SK-N-SH (cell line): Measurements from ENCODE around the gene TP73. TPM values are rescaled to one million over a fixed set of nuclear protein-coding genes. Genes with fewer than 3 reads are reported as not detected.
"Not testable (repeated sequence)": the region's sequence is repeated elsewhere in the genome, so short reads cannot be mapped to it uniquely, and the experiment has no call there.

ENCODE experiments used
- CTCF ChIA-PET: fragments of 300-600, 350-600 bp; formaldehyde crosslinking; extraction: SDS; loops from one replicate; lab custom pipeline; 2021; lab: Yijun Ruan, JAX
- POLR2A ChIA-PET: fragments of 350-600 bp; sonication (Branson Sonifier 250); formaldehyde crosslinking; extraction: SDS; loops from one replicate; lab custom pipeline; 2020; ENCODE audit warnings: antibody characterized with exemption, inconsistent platforms; lab: Yijun Ruan, JAX
- DNase-seq: peaks from one replicate; pipeline ENCODE4 v3.0.0; 2012
- H2AFZ ChIP-seq: fragments of 200-600 bp; sonication (generic); 2 replicates; pipeline ENCODE4 v1.8.1; 2016; ENCODE audit warnings: antibody characterized with exemption, mild to moderate bottlenecking, low read depth
- H3F3A ChIP-seq: fragments of 200-600 bp; sonication (generic); replicated peaks from 2 replicates; pipeline ENCODE3; 2016; ENCODE audit warnings: antibody characterized with exemption, mild to moderate bottlenecking; ENCODE audit not compliant: insufficient read depth
- H3K27ac ChIP-seq, 2 experiments: fragments of 200-500 bp in 1 of 2; fragments of 200-600 bp in 1 of 2; sonication (Bioruptor generic) in 1 of 2; sonication (generic), shearing (Covaris generic) in 1 of 2; 2 replicates each; pipeline versions ENCODE4 v1.5.1 to v1.6.1; 2014 to 2016; ENCODE audit warnings: low read depth in 2 of 2, inconsistent platforms in 1 of 2, low read length in 1 of 2, mild to moderate bottlenecking in 1 of 2, mixed read lengths in 1 of 2
- H3K27me3 ChIP-seq: fragments of 200-600 bp; sonication (generic), shearing (Covaris generic); 2 replicates; pipeline ENCODE4 v1.6.1; 2016; ENCODE audit warnings: mixed run types; ENCODE audit not compliant: insufficient read depth
- H3K36me3 ChIP-seq, 2 experiments: fragments of 200-500 bp in 1 of 2; fragments of 200-600 bp in 1 of 2; sonication (Bioruptor generic) in 1 of 2; sonication (generic) in 1 of 2; replicated peaks in 1 of 2; 2 replicates each; pipeline versions ENCODE3 to v1.5.1; 2014 to 2016; ENCODE audit warnings: low read length in 1 of 2, mild to moderate bottlenecking in 1 of 2; ENCODE audit not compliant: insufficient read depth in 2 of 2, control insufficient read depth in 1 of 2
- H3K4me1 ChIP-seq, 2 experiments: fragments of 200-500 bp in 1 of 2; fragments of 200-600 bp in 1 of 2; sonication (Bioruptor generic) in 1 of 2; sonication (generic), shearing (Covaris generic) in 1 of 2; 2 replicates each; pipeline versions ENCODE4 v1.5.1 to v1.6.1; 2014 to 2016; ENCODE audit warnings: low read depth in 1 of 2, low read length in 1 of 2, mixed run types in 1 of 2; ENCODE audit not compliant: insufficient read depth in 2 of 2, control insufficient read depth in 1 of 2
- H3K4me2 ChIP-seq: fragments of 200-600 bp; sonication (generic), shearing (Covaris generic); 2 replicates; pipeline ENCODE4 v1.6.1; 2017; ENCODE audit warnings: mixed run types
- H3K4me3 ChIP-seq, 2 experiments: fragments of 200-500 bp in 1 of 2; fragments of 200-600 bp in 1 of 2; sonication (Bioruptor generic) in 1 of 2; sonication (generic), shearing (Covaris generic) in 1 of 2; 2 replicates each; pipeline versions ENCODE4 v1.5.1 to v1.8.1; 2014 to 2016; ENCODE audit warnings: low read depth in 2 of 2, inconsistent platforms in 1 of 2, low read length in 1 of 2, mild to moderate bottlenecking in 1 of 2, mixed read lengths in 1 of 2, moderate library complexity in 1 of 2
- H3K79me2 ChIP-seq: fragments of 200-600 bp; sonication (generic); 2 replicates; pipeline ENCODE4 v1.8.1; 2017; ENCODE audit warnings: mild to moderate bottlenecking; ENCODE audit not compliant: insufficient read depth
- H3K9ac ChIP-seq: fragments of 200-600 bp; sonication (generic); 2 replicates; pipeline ENCODE4 v1.6.1; 2017; ENCODE audit warnings: mixed run types
- H3K9me2 ChIP-seq: fragments of 200-600 bp; sonication (generic); 2 replicates; pipeline ENCODE4 v1.6.1; 2017; ENCODE audit warnings: mixed run types
- H3K9me3 ChIP-seq: fragments of 200-600 bp; sonication (generic); 2 replicates; pipeline ENCODE4 v1.6.1; 2017; ENCODE audit warnings: mixed run types, mild to moderate bottlenecking, moderate library complexity
- H4K20me1 ChIP-seq: fragments of 200-600 bp; sonication (generic); 2 replicates; pipeline ENCODE4 v1.6.1; 2017; ENCODE audit warnings: mild to moderate bottlenecking, mixed run types; ENCODE audit not compliant: insufficient read depth
- CTCF ChIP-seq: fragments of 200-600 bp; sonication (generic); IDR thresholded peaks from 2 replicates; pipeline ENCODE4 v1.6.1; 2017; ENCODE audit warnings: antibody characterized with exemption, mild to moderate bottlenecking, moderate library complexity
- NRF1 ChIP-seq: IDR thresholded peaks from 2 replicates; pipeline ENCODE4 v1.6.1; 2012; ENCODE audit warnings: low read depth, mild to moderate bottlenecking, low read length
- POLR2AphosphoS5 ChIP-seq: IDR thresholded peaks from 2 replicates; pipeline ENCODE4 v1.6.1; 2012; ENCODE audit warnings: low read depth, low read length
- RAD21 ChIP-seq: IDR thresholded peaks from 2 replicates; pipeline ENCODE4 v1.6.1; 2012; ENCODE audit warnings: mild to moderate bottlenecking, low read length
- SMC3 ChIP-seq: IDR thresholded peaks from 2 replicates; pipeline ENCODE4 v1.6.1; 2012; ENCODE audit warnings: low read depth, low read length, improper control_type of control experiment
- TAF1 ChIP-seq: IDR thresholded peaks from 2 replicates; pipeline ENCODE4 v1.6.1; 2012; ENCODE audit warnings: low read depth, mild to moderate bottlenecking, low read length, moderate library complexity, borderline replicate concordance
- YY1 ChIP-seq: IDR thresholded peaks from 2 replicates; pipeline ENCODE4 v1.4.0; 2012; ENCODE audit warnings: low read depth, mild to moderate bottlenecking
- ZBTB33 ChIP-seq: IDR thresholded peaks from 2 replicates; pipeline ENCODE4 v1.4.0; 2012; ENCODE audit warnings: low read depth, borderline replicate concordance
- WGBS: methylation state at CpG from one replicate; pipeline ENCODE4 v1.1.6; 2017; ENCODE audit warnings: low lambda C conversion rate; 5-methylcytosine and 5-hydroxymethylcytosine counted together
- polyA plus RNA-seq, 3 experiments: library from polyadenylated mRNA; depleted of rRNA; stranded (reverse); fragments of >200 nt; gene quantifications; 2 replicates each; pipeline ENCODE4 v1.2.3, GENCODE V29; 2012

TP73 gene
- polyA plus RNA-seq, 1 of the 3 experiments (the other 2 are of a cell fraction), result 0.64 TPM

DNA sequence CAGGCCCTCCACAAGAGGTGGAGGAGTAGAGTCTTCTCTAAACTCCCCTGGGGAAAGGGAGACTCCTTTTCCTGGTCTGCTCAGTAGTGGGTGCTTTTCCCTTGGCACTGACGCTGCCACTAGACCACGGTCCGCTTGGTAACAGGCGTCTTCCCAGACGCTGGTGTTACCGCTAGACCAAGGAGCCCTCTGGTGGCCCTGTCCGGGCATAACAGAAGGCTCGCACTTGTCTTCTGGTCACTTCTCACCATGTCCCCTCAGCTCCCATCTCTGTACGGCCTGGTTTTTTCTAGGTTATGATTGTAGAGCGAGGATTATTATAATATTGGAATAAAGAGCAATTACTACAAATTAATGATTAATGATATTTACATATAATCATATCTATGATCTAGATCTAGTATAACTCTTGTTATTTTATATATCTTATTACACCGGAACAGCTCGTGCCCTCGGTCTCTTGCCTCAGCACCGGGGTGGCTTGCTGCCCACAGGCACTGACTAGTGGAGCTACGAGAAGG, 31.1 kb upstream of the TP73 start:
- CTCF ChIA-PET, result interaction anchor here (0.7 to 6.4 kb wide), 17 partner anchors 8 to 163 kb away, joined by 3 to 78 read pairs (median 5); partner anchors contain the start of gene WRAP73
- H3K9ac ChIP-seq, H3K27me3 ChIP-seq, POLR2A ChIA-PET, H3K4me2 ChIP-seq, H3K4me3 ChIP-seq, H3K36me3 ChIP-seq, H2AFZ ChIP-seq, H3F3A ChIP-seq, H3K9me3 ChIP-seq, H3K27ac ChIP-seq, H4K20me1 ChIP-seq, DNase-seq, H3K9me2 ChIP-seq: not testable (repeated sequence)
- WGBS, result 29% methylated on average over 15 of the region's 15 CpGs
- H3K4me1 ChIP-seq, result peaks cover 0 to 25% of the 10 kb centered on the region in 2 experiments; a peak in 1 of 4 replicates
- H3K79me2 ChIP-seq, result peaks cover 13% of the 10 kb centered on the region
- peak; percentile 49 for TF ChIP-seq SMC3
- peak; percentile 57 for TF ChIP-seq RAD21
- TF ChIP-seq CTCF, result peak; percentile 54

DNA sequence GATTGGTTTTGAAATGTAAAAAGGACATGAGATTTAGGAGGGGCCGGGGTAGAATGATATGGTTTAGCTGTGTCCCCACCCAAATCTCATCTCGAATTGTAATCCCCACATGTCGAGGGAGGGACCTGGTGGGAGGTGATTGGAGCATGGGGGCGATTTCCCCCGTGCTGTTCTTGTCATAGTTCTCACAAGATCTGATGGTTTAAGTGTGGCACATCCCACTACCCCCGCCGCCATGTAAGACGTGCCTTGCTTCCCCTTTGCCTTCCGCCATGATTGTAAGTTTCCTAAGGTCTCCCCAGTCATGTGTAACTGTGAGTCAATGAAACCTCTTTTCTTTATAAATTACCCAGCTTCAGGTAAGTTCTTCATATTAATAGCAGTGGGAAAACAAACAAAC, 30.2 kb upstream of the TP73 start:
- H3K9ac ChIP-seq, H3K9me3 ChIP-seq, H3F3A ChIP-seq, H2AFZ ChIP-seq, H3K4me2 ChIP-seq, H3K36me3 ChIP-seq, H4K20me1 ChIP-seq, H3K27me3 ChIP-seq, H3K9me2 ChIP-seq, POLR2A ChIA-PET, H3K4me3 ChIP-seq, H3K27ac ChIP-seq, DNase-seq: not testable (repeated sequence)
- Histone ChIP-seq H3K4me1 (peaks cover 0 to 25% of the 10 kb centered on the region in 2 experiments; a peak in 1 of 4 replicates), H3K79me2 (peaks cover 16% of the 10 kb centered on the region)
- 68% methylated on average over 9 of the region's 9 CpGs for WGBS
- CTCF ChIA-PET, result interaction anchor here (1.0 to 6.4 kb wide), 11 partner anchors 14 to 164 kb away, joined by 3 to 78 read pairs (median 7); partner anchors contain the start of gene WRAP73

DNA sequence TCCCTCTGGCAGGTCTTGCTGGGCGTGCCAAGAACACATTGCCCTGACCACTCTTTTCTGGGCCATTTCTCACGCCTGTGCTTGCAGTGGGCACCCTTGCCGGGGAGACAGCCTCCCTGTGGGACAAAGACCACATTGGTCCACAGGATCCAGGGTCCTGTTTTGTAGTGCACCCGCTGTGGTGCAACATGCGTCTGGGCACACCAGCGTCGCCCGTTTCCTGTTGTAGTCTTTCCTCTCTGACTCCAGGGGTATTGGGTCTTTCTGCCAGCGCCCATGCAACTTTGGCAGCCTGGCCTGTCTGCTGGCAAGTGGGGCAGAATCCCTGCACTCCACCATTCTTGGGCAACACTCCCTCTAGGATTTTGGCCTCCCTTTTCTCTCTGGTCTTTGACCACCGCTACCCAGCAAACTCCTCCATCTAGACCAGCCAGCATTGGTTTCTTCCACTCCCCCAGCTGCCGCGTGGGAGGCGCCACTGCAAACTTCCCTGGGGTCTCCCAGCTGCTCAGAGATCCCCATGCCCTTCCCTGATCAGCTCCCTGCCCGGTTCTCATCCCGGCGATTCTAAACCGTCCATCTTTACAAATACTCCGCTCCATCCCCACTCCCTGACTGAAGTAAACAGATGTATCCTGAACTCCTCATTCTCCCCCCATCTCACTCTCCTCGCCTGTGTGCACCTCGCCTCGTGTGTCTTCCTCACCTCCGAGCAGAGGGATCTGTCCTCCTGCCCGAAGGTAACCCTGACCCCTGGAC, 28.7 kb upstream of the TP73 start:
- Histone ChIP-seq H3K9me3 (no peaks in the 10 kb centered on the region), H3K36me3 (peaks cover 4 to 13% of the 10 kb centered on the region in 2 experiments), H2AFZ (peak overlapping the region; percentile 87; the same call in 1 of the 2 replicates), H3K9ac (peak overlapping the region; percentile 67; the same call in 1 of the 2 replicates), H3K27ac (peak overlapping the region; percentile 20 to 65; a peak in 2 of 4 replicates), H3K4me2 (peak overlapping the region; percentile 90), H3K79me2 (peaks cover 16% of the 10 kb centered on the region), H4K20me1 (no peaks in the 10 kb centered on the region), H3K27me3 (no peaks in the 10 kb centered on the region), H3K4me1 (peaks cover 0 to 38% of the 10 kb centered on the region in 2 experiments; a peak in 2 of 4 replicates), H3K4me3 (peak overlapping the region; percentile 84 to 93), H3F3A (peaks cover 3% of the 10 kb centered on the region), H3K9me2 (no peaks in the 10 kb centered on the region)
- TF ChIP-seq TAF1 (no peak), ZBTB33 (no peak), POLR2AphosphoS5 (no peak), SMC3 (no peak), YY1 (no peak), NRF1 (no peak)
- DNase-seq, result no peak
- POLR2A ChIA-PET, result no interaction called here
- CTCF ChIA-PET, result interaction anchor here (0.8 to 6.4 kb wide), 7 partner anchors 9 to 152 kb away, joined by 3 to 78 read pairs (median 4); no protein-coding TSS in a partner anchor
- WGBS, result 29% methylated on average over 18 of the region's 23 CpGs
